Vagina (tissue), 2 donors: Measurements from ENCODE around the gene TPGS1. TPM values are rescaled to one million over a fixed set of nuclear protein-coding genes. Genes with fewer than 3 reads are reported as not detected.

Source experiments
- DNase-seq, 2 donors: peaks; one replicate each; pipeline ENCODE4 v3.0.0-alpha.2; 2017; ENCODE audit errors: extremely low spot score in 2 of 2
- H3K27ac ChIP-seq: fragments of 200-600 bp; sonication (generic); one replicate; pipeline ENCODE4 v1.5.1; 2019
- H3K27me3 ChIP-seq: fragments of 200-600 bp; sonication (generic); one replicate; pipeline ENCODE4 v1.5.1; 2019
- H3K36me3 ChIP-seq, 2 donors: fragments of 200-600 bp; sonication (generic); one replicate each; pipeline ENCODE4 v1.5.1; 2017 to 2019
- H3K4me1 ChIP-seq: fragments of 200-600 bp; sonication (generic); one replicate; pipeline ENCODE4 v1.5.1; 2019
- H3K4me3 ChIP-seq, 2 donors: fragments of 200-600 bp; sonication (generic); 1 replicate in 1 of 2; 2 replicates in 1 of 2; pipeline ENCODE4 v1.5.1; 2016 to 2019
- H3K9me3 ChIP-seq: fragments of 200-600 bp; sonication (generic); one replicate; pipeline ENCODE4 v1.5.1; 2019
- CTCF ChIP-seq, 3 experiments: fragments of 450-650 bp in 2 of 3; fragments of 200-600 bp in 1 of 3; sonication (generic) in 1 of 3; IDR thresholded peaks; one replicate each; pipeline ENCODE4 v1.5.1; 2017 to 2019; ENCODE audit warnings: antibody characterized with exemption in 3 of 3, mild to moderate bottlenecking in 2 of 3, moderate library complexity in 2 of 3
- POLR2A ChIP-seq, 2 donors: fragments of 450-650 bp; IDR thresholded peaks; one replicate each; pipeline ENCODE4 v1.6.1; 2017; ENCODE audit warnings: antibody characterized with exemption in 2 of 2, mild to moderate bottlenecking in 2 of 2, moderate library complexity in 2 of 2
- POLR2AphosphoS5 ChIP-seq, 2 donors: sonication (generic); formaldehyde crosslinking; IDR thresholded peaks; one replicate each; pipeline ENCODE4 v1.9.0; 2017; ENCODE audit warnings: antibody characterized with exemption in 2 of 2, mild to moderate bottlenecking in 2 of 2, low read depth in 1 of 2; ENCODE audit not compliant: insufficient read depth in 1 of 2
- intact Hi-C: fragments of 100-400 bp; cut with DNase I; formaldehyde crosslinking; loops from one replicate; pipeline ENCODE4 v1.15.1; 2023
- total RNA-seq: library from RNA; depleted of rRNA; stranded (reverse); fragments of >200 nt; gene quantifications from one replicate; pipeline ENCODE4 v1.2.3, GENCODE V29; 2016

TPGS1 gene
- total RNA-seq, 1 donor from 2014 or later, result 39.5 TPM

GRCh38 chr19:524062-524674 lies 16.9 kb downstream of the TPGS1 start:
- no peak overlapping the region for H3K4me3 ChIP-seq
- no peak for DNase-seq
- intact Hi-C loops, result no loop called here
- TF ChIP-seq CTCF (IDR thresholded peaks at IDR 0.05) (no peak), POLR2A (IDR thresholded peaks at IDR 0.05) (no peak), POLR2AphosphoS5 (IDR thresholded peaks at IDR 0.05; ENCODE audit: insufficient read depth in 1 of 2, low read depth in 1 of 2) (no peak)
- peaks cover 0 to 5% of the 10 kb centered on the region in 2 donors for H3K36me3 ChIP-seq
- peaks cover 3% of the 10 kb centered on the region for H3K4me1 ChIP-seq
- H3K27ac ChIP-seq, result no peak overlapping the region
- H3K9me3 ChIP-seq, result no peaks in the 10 kb centered on the region
- no peaks in the 10 kb centered on the region for H3K27me3 ChIP-seq

- Histone ChIP-seq H3K27me3 (no peaks in the 10 kb centered on the region), H3K36me3 (peaks cover 0 to 2% of the 10 kb centered on the region in 2 donors), H3K4me3 (no peak overlapping the region), H3K27ac (no peak overlapping the region), H3K4me1 (peaks cover 3% of the 10 kb centered on the region), H3K9me3 (no peaks in the 10 kb centered on the region)
- DNase-seq, result no peak
- intact Hi-C loops, result no loop called here
- no peak for TF ChIP-seq POLR2A (IDR thresholded peaks at IDR 0.05)
- no peak for TF ChIP-seq POLR2AphosphoS5 (IDR thresholded peaks at IDR 0.05; ENCODE audit: insufficient read depth in 1 of 2, low read depth in 1 of 2)
- no peak for TF ChIP-seq CTCF (IDR thresholded peaks at IDR 0.05)
Measured at GRCh38 chr19:525029-525428, 17.7 kb downstream of the TPGS1 start.

GRCh38 chr19:525857-526419 lies 18.6 kb downstream of the TPGS1 start:
- Histone ChIP-seq H3K9me3 (no peaks in the 10 kb centered on the region), H3K36me3 (no peaks in the 10 kb centered on the region), H3K27me3 (no peaks in the 10 kb centered on the region), H3K4me1 (peaks cover 12% of the 10 kb centered on the region), H3K4me3 (no peak overlapping the region), H3K27ac (no peak overlapping the region)
- TF ChIP-seq POLR2A (IDR thresholded peaks at IDR 0.05) (no peak), CTCF (IDR thresholded peaks at IDR 0.05) (no peak), POLR2AphosphoS5 (IDR thresholded peaks at IDR 0.05; ENCODE audit: insufficient read depth in 1 of 2, low read depth in 1 of 2) (no peak)
- no peak for DNase-seq
- intact Hi-C loops, result no loop called here

GRCh38 chr19:530134-531008 lies 23.1 kb downstream of the TPGS1 start:
- H3K9me3 ChIP-seq, result no peaks in the 10 kb centered on the region
- H3K36me3 ChIP-seq, result peaks cover 0 to 2% of the 10 kb centered on the region in 2 donors
- no peak for DNase-seq
- H3K27ac ChIP-seq, result peak overlapping the region; percentile 93
- H3K4me1 ChIP-seq, result peaks cover 34% of the 10 kb centered on the region
- intact Hi-C loops, result no loop called here
- H3K4me3 ChIP-seq, result peak overlapping the region; percentile 91 to 95
- no peaks in the 10 kb centered on the region for H3K27me3 ChIP-seq
- no peak for TF ChIP-seq POLR2AphosphoS5 (IDR thresholded peaks at IDR 0.05; ENCODE audit: insufficient read depth in 1 of 2, low read depth in 1 of 2)
- no peak for TF ChIP-seq CTCF (IDR thresholded peaks at IDR 0.05)
- no peak for TF ChIP-seq POLR2A (IDR thresholded peaks at IDR 0.05)
